HG02852 (cell line): ENCODE measurements around the gene KIF2C.
A peak's percentile ranks its signal among the peaks of the same experiment; 100 is the strongest.
"Not testable (repeated sequence)": the region's sequence is repeated elsewhere in the genome, so short reads cannot be mapped to it uniquely, and the experiment has no call there.

Source experiments
- ATAC-seq: cut with Tn5 transposase; IDR thresholded peaks from one replicate; pipeline ENCODE4 v1.9.1; 2021; ENCODE audit warnings: mild to moderate bottlenecking, moderate library complexity; ENCODE audit not compliant: unreplicated experiment

Gene KIF2C

GRCh38 chr1:44792736-44793502, 53.3 kb downstream of the KIF2C start:
- ATAC-seq: no peak

GRCh38 chr1:44797886-44798285, 58.2 kb downstream of the KIF2C start:
- not testable (repeated sequence) for ATAC-seq

DNA sequence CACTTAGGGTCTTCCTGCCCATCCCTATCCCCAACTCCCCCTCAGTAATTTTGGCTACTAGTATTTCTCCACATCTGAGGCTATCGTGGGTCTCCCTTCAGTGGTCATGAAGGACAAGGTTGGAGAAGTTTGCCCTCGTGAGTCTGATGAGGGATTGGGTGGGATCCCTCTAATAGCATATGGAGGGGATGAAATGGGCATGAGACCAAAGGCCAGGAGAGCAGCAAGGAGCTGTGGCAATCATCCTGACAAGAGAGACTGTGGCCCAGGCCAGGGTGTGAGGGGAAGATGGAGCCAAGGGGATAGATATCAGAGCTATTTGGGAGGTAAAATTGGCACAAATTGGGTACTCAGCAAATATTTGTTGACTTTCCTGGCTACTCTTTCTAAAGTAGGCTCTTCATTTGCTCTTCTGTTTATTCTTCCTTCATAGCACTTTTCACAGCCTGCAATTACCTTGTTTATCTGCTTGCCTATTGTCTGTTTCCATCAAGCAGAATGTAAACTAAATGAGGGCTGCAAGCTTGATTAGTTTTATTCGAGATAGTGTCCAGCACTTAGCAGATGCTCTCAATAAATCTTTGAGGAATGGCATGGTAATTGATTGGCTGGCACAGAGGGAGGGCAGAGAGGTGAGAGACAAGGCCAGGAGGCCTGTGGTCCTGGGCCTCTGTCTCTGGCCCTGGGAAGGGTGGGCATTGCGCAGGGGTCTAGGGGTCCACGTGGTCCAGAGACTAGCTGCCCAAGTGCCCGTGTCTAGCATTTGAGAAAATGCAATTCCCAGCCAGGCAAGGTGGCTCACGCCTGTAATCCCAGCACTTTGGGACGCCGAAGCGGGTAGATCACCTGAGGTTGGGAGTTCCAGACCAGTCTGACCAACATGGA, 59.1 kb downstream of the KIF2C start:
- ATAC-seq: no peak

DNA sequence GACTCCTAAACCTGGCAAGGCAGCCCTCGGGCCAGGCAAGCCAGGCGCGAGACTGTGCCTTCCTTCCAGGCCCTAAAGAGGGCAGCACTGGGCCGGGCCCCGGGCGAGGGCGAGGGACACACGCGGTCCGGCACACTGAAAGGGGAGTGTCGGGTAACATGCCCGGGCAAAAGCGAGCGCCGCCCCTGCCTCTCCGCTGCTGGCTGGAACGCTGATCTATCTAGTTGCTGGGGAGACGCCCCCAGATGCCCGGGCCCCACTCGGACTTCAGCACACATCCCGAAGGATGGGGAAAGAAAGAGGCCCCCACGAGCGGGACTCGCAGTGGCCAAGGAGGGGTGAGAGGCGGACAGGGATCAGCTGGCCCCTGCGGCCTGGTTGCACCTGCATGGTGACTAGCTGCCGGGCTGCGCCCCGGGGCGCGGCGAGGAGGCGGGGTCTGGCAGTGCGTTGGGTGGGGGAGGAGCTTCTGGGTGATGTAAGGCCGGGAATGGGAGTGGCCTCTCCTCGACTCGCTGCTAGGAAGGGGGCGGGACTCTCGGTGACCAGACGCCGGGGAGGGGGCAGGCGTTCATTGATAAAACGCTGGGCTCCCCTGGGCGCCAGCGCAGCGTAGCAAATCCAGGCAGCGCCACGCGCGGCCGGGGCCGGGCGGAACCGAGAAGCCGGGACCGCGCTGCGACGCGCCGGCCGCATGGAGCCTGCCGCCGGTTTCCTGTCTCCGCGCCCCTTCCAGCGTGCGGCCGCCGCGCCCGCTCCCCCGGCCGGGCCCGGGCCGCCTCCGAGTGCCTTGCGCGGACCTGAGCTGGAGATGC, 60.3 kb downstream of the KIF2C start, which contains the start of gene PLK3:
PLK3 (plus strand) TSS at position 608 of the 815 bp plus-strand sequence; CDS start at position 695, 87 bp downstream.
- ATAC-seq: peak; percentile 84

DNA sequence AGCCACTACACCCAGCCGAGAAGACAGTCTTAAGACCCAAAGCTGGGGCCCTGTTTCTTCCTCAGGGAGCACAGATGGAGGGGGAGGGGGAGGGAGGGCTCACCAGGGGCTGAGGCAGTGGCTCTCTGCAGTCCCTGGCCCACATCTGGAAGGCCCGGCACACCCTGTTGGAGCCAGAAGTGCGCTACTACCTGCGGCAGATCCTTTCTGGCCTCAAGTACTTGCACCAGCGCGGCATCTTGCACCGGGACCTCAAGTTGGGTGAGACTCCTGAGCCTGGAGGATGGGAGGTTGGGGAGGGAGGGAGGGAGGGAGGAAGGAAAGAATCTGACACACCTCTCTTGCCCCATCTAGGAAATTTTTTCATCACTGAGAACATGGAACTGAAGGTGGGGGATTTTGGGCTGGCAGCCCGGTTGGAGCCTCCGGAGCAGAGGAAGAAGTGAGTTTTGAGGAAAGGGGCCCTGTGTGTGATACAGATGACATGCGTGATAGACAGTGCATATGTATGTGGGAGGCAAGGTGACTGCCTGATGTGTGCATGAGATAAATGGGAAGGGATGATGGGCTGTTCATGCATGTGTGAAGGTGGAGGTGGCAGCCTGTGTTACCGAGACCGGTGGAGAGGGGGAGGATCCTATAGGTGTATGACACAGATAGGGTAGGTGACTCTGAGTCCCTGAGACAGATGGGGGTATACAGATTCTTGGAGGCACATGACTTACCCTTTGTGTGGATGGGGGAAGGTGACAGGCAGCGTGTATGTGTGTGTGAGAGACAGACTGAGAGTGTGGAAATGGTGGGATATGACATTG, 62.1 kb downstream of the KIF2C start:
- ATAC-seq: no peak

- no peak for ATAC-seq
Observed at GRCh38 chr1:44802306-44803061, 62.8 kb downstream of the KIF2C start.

DNA sequence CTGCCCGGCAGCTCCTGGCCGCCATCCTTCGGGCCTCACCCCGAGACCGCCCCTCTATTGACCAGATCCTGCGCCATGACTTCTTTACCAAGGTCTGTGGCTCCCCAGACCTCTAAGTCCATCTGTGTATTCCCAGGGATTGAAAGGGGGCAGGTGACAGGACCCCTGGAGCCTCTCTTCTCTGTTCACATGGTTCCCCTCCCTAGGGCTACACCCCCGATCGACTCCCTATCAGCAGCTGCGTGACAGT, 63.4 kb downstream of the KIF2C start:
- ATAC-seq: no peak

DNA sequence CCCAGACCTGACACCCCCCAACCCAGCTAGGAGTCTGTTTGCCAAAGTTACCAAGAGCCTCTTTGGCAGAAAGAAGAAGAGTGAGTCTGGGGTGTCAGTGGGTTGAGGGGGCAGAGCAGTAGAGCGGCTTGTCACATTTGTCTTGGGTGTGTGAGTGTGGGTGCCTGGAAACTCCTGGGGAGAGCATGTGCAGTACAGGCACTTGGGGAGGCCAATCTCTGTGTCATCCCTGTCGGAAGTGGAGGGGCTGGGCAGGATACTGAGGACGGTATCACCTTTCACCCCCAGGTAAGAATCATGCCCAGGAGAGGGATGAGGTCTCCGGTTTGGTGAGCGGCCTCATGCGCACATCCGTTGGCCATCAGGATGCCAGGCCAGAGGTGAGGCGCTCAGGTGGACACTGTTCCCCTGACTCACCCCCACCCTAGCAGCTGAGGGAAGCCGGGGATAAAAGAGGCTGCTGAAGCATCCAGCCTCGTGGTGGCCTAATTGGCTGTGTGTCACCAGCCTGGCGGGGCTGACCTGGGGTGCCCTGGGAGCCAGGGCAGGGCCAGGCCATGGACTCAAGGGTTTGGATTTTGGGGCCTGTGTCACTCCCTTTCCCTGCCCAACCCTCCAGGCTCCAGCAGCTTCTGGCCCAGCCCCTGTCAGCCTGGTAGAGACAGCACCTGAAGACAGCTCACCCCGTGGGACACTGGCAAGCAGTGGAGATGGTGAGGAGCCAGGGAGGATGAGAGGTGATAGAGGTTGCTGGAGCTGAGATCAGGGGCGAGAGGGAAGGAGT, 63.9 kb downstream of the KIF2C start:
- no peak for ATAC-seq

- ATAC-seq: no peak
Observed at GRCh38 chr1:44805311-44806024, 65.8 kb downstream of the KIF2C start.

- ATAC-seq: no peak
Observed at GRCh38 chr1:44806025-44806703, 66.5 kb downstream of the KIF2C start.

DNA sequence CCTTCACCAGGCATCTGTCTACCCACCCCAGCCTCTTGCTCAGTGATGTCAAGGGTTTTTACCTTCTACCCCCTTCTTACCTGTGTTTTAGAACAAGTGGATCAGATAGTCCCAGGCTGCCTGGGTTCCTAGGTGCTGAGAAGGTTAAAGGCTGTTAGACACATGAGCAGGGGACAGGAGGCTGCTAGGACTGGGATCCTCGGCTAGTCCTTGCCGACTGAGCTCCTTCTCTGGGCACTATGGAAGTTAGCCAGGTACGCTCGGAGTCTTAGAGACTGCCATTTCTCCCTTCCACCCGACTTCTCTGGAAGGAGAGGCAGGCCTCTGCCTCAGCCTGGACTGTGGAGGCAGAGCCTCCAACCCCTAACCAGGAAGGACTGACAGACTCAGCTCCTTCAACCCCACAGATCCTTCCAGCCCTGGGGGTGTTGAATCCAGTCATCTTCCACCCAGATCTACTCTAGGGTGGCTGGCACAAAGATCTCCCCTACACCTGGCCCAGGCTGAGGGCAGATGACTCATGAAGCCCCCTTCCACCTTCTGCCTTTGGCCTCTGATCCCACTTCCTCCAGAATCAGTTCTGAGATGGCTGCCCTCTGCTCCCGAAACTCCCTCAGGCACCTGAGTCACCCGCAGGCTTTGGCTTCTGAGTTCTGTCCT, 67.2 kb downstream of the KIF2C start, which contains the start of gene DYNLT4:
DYNLT4 (minus strand) TSS at position 648 of the 660 bp plus-strand sequence. CDS start 683 bp downstream, outside the sequence.
- ATAC-seq: peak; percentile 1

GRCh38 chr1:44807364-44808062, 67.9 kb downstream of the KIF2C start:
- peak; percentile 37 for ATAC-seq

DNA sequence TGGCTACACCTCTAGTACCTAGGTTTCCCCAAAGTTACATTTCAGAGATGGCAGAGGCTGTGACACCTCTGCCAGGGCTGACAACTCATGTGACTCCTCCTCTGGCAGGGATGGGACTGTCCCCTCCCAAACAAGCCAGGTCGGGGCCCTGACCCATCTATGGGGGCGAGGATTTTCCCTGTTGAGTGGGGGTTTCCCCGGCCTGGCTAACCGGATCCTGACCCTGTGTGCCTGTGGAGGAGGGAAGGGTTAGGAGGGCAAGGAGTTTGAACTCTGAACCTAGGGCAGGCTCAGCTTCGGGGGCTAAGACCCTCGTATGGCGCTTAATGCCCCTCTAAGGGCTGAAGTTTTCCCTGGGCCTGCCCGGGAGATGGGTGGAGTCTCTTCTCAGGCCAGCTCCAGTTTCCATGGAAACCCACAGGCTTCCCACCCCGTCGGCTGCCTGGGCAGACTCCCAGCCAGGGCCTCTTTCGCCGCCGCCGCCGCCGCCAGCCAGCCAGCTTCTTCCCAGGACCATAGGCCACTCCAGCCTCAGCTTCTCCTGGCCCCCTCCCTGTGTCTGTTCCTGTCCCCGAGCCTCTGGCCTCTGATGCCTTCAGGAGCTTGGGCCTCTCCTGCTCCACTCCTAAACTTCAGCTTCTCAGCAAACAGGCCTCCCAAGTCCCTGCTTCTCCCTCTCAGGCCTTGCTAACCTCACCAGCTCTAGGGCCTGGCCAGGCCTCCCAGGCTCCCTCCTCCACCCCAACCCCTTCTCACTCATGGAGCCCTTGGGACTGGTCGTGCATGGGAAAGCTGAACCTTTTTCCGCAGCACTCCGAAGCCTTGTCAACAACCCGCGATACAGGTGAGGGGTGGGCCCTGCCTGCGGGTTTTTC, 68.7 kb downstream of the KIF2C start, which contains the start of gene BTBD19:
BTBD19 (plus strand) TSS at position 461 of the 875 bp plus-strand sequence; CDS start at position 759, 298 bp downstream.
- peak; percentile 24 for ATAC-seq

DNA sequence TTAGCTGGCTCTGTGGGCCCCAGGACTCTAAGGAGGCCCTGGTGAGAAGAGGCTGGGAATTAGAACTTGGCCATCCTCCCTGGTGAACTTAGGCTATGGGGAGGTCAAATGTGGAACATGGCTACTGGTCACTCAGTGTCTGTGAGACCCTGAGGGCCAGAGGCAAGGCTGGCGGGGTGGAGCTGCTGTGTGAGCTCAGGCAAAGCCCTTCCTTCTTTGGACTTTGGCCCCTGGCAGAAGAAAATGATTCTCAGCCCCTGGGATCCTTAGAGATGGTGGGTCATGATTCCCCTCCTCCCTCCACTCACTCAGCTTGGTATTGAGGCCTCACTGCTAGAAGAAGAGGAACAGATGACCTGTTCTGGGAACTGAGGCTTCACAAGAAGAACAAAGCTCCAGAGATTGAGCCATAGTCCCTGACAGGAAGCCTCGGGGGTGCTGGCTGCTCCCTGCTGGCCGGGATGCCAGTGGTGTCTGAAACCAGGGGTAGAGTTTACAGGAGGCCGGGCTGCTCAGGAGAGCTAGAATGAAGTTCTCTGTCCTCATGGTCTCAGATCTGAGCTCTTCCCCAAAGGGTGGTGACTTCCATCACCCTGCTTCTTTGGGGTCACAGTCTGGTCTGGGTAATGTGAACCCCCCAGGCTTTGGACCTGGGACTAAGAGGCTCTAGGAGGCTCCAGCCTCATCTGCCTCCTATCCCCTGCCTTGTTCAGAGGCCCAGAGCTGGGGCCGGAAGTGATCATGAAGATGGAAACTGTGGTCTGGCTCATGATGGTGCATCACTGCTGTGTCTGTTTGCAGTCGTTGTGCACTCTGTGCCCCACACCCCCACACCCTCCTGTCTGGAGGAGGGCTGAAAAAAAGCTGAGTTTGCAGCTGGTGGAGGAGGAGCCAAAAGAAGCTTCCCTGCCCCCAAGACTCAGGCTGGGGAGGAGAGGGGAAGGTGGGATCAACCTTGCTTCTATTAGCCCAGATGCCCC, 69.6 kb downstream of the KIF2C start:
- ATAC-seq: peak; percentile 34
